ENCODE measurements around the gene SSR1.

- no peak for TF ChIP-seq CTCF (IDR thresholded peaks at IDR 0.05; ENCODE audit: insufficient read depth, low read depth, low read length)
- TF ChIP-seq EZH2 (IDR thresholded peaks at IDR 0.05; ENCODE audit: insufficient read depth, low read length) = no peak
Measured at GRCh38 chr6:7247828-7248227, 65.2 kb downstream of the SSR1 start.

Data from astrocyte (in vitro differentiated cells and primary cell).